ENCODE measurements around the gene OLIG2. TPM values are rescaled to one million over a fixed set of nuclear protein-coding genes. Genes with fewer than 3 reads are reported as not detected.

OLIG2 gene
- total RNA-seq, 4 donors from 2014 or later, result not detected

DNA sequence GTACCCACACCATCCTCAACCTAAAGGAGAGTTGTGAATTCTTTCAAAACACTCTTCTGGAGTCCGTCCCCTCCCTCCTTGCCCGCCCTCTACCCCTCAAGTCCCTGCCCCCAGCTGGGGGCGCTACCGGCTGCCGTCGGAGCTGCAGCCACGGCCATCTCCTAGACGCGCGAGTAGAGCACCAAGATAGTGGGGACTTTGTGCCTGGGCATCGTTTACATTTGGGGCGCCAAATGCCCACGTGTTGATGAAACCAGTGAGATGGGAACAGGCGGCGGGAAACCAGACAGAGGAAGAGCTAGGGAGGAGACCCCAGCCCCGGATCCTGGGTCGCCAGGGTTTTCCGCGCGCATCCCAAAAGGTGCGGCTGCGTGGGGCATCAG, 638 bp upstream of the OLIG2 start:
- TF ChIP-seq POLR2AphosphoS5 (IDR thresholded peaks at IDR 0.05) (no peak), EP300 (IDR thresholded peaks at IDR 0.05) (no peak)
- TF ChIP-seq, protein P1, sequence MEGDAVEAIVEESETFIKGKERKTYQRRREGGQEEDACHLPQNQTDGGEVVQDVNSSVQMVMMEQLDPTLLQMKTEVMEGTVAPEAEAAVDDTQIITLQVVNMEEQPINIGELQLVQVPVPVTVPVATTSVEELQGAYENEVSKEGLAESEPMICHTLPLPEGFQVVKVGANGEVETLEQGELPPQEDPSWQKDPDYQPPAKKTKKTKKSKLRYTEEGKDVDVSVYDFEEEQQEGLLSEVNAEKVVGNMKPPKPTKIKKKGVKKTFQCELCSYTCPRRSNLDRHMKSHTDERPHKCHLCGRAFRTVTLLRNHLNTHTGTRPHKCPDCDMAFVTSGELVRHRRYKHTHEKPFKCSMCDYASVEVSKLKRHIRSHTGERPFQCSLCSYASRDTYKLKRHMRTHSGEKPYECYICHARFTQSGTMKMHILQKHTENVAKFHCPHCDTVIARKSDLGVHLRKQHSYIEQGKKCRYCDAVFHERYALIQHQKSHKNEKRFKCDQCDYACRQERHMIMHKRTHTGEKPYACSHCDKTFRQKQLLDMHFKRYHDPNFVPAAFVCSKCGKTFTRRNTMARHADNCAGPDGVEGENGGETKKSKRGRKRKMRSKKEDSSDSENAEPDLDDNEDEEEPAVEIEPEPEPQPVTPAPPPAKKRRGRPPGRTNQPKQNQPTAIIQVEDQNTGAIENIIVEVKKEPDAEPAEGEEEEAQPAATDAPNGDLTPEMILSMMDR (IDR thresholded peaks at IDR 0.05), result no peak
- no peak overlapping the region for H3K27ac ChIP-seq
- H3K4me3 ChIP-seq, result no peak overlapping the region
- ATAC-seq, result no peak
- no peaks in the 10 kb centered on the region for H3K9me3 ChIP-seq
- WGBS, 2 donors (ENCODE audit: low coverage in 1 of 2), result 2 to 6% methylated on average over 10 to 19 of the region's 22 CpGs
- no peaks in the 10 kb centered on the region for H3K36me3 ChIP-seq
- H3K4me1 ChIP-seq, result peaks cover 0 to 80% (median 32%) of the 10 kb centered on the region in 3 donors
- H3K27me3 ChIP-seq, result peaks cover 100% of the 10 kb centered on the region

DNA sequence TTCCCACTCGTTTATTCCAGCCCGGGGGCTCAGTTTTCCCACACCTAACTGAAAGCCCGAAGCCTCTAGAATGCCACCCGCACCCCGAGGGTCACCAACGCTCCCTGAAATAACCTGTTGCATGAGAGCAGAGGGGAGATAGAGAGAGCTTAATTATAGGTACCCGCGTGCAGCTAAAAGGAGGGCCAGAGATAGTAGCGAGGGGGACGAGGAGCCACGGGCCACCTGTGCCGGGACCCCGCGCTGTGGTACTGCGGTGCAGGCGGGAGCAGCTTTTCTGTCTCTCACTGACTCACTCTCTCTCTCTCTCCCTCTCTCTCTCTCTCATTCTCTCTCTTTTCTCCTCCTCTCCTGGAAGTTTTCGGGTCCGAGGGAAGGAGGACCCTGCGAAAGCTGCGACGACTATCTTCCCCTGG, 716 bp downstream of the OLIG2 start:
- peaks cover 100% of the 10 kb centered on the region for H3K27me3 ChIP-seq

DNA sequence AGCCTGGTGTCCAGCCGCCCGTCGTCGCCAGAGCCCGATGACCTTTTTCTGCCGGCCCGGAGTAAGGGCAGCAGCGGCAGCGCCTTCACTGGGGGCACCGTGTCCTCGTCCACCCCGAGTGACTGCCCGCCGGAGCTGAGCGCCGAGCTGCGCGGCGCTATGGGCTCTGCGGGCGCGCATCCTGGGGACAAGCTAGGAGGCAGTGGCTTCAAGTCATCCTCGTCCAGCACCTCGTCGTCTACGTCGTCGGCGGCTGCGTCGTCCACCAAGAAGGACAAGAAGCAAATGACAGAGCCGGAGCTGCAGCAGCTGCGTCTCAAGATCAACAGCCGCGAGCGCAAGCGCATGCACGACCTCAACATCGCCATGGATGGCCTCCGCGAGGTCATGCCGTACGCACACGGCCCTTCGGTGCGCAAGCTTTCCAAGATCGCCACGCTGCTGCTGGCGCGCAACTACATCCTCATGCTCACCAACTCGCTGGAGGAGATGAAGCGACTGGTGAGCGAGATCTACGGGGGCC, 1.2 kb downstream of the OLIG2 start:
- WGBS, 2 donors (ENCODE audit: low coverage in 1 of 2), result no CpG with 5 or more reads among the region's 54 CpGs
- TF ChIP-seq POLR2A (IDR thresholded peaks at IDR 0.05) (no peak), POLR2AphosphoS5 (IDR thresholded peaks at IDR 0.05) (no peak), EP300 (IDR thresholded peaks at IDR 0.05) (no peak)
- TF ChIP-seq, protein P1 (IDR thresholded peaks at IDR 0.05), result no peak
- Histone ChIP-seq H3K27me3 (peaks cover 100% of the 10 kb centered on the region), H3K9me3 (no peaks in the 10 kb centered on the region), H3K4me3 (no peak overlapping the region), H3K4me1 (peaks cover 0 to 72% (median 31%) of the 10 kb centered on the region in 3 donors), H3K36me3 (no peaks in the 10 kb centered on the region), H3K27ac (no peak overlapping the region)
- ATAC-seq, result no peak

More for the DNA sequence above, 716 bp downstream of the OLIG2 start:
- ATAC-seq, result no peak
- no peaks in the 10 kb centered on the region for H3K9me3 ChIP-seq
- TF ChIP-seq, protein P1 (IDR thresholded peaks at IDR 0.05), result no peak
- TF ChIP-seq POLR2A (IDR thresholded peaks at IDR 0.05) (no peak), POLR2AphosphoS5 (IDR thresholded peaks at IDR 0.05) (no peak), EP300 (IDR thresholded peaks at IDR 0.05) (no peak)
- 2% methylated on average over 20 of the region's 21 CpGs; no CpG with 5 or more reads in 1 of the 2 donors for WGBS, 2 donors (ENCODE audit: low coverage in 1 of 2)
- no peak overlapping the region for H3K4me3 ChIP-seq
- peaks cover 0 to 72% (median 31%) of the 10 kb centered on the region in 3 donors for H3K4me1 ChIP-seq
- no peaks in the 10 kb centered on the region for H3K36me3 ChIP-seq
- H3K27ac ChIP-seq, result no peak overlapping the region

DNA sequence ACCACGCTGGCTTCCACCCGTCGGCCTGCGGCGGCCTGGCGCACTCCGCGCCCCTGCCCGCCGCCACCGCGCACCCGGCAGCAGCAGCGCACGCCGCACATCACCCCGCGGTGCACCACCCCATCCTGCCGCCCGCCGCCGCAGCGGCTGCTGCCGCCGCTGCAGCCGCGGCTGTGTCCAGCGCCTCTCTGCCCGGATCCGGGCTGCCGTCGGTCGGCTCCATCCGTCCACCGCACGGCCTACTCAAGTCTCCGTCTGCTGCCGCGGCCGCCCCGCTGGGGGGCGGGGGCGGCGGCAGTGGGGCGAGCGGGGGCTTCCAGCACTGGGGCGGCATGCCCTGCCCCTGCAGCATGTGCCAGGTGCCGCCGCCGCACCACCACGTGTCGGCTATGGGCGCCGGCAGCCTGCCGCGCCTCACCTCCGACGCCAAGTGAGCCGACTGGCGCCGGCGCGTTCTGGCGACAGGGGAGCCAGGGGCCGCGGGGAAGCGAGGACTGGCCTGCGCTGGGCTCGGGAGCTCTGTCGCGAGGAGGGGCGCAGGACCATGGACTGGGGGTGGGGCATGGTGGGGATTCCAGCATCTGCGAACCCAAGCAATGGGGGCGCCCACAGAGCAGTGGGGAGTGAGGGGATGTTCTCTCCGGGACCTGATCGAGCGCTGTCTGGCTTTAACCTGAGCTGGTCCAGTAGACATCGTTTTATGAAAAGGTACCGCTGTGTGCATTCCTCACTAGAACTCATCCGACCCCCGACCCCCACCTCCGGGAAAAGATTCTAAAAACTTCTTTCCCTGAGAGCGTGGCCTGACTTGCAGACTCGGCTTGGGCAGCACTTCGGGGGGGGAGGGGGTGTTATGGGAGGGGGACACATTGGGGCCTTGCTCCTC, 1.9 kb downstream of the OLIG2 start:
- TF ChIP-seq, protein P1 (IDR thresholded peaks at IDR 0.05), result no peak
- TF ChIP-seq POLR2A (IDR thresholded peaks at IDR 0.05) (no peak), EP300 (IDR thresholded peaks at IDR 0.05) (no peak), POLR2AphosphoS5 (IDR thresholded peaks at IDR 0.05) (no peak)
- Histone ChIP-seq H3K27ac (no peak overlapping the region), H3K4me1 (peaks cover 0 to 69% (median 31%) of the 10 kb centered on the region in 3 donors), H3K27me3 (peaks cover 100% of the 10 kb centered on the region), H3K9me3 (no peaks in the 10 kb centered on the region), H3K4me3 (no peak overlapping the region), H3K36me3 (no peaks in the 10 kb centered on the region)
- 0% methylated on average over 1 of the region's 85 CpGs; no CpG with 5 or more reads in 1 of the 2 donors for WGBS, 2 donors (ENCODE audit: low coverage in 1 of 2)
- no peak for ATAC-seq

Data from gastroesophageal sphincter (tissue), 4 donors.